Adipose tissue (tissue), 3 donors: ENCODE measurements around the gene NARS2. TPM values are rescaled to one million over a fixed set of nuclear protein-coding genes. Genes with fewer than 3 reads are reported as not detected.
"Not testable (repeated sequence)": the region's sequence is repeated elsewhere in the genome, so short reads cannot be mapped to it uniquely, and the experiment has no call there.

ENCODE experiments used
- H3K27ac ChIP-seq: one replicate; pipeline ENCODE4 v1.5.1; 2013; ENCODE audit warnings: low read depth, low read length
- WGBS, 3 donors: extraction: QIAGEN DNeasy Blood & Tissue Kit; methylation state at CpG; one replicate each; pipeline ENCODE4 v1.1.7; 2013; 5-methylcytosine and 5-hydroxymethylcytosine counted together
- polyA plus RNA-seq, 3 donors: library from polyadenylated mRNA; stranded (reverse); fragments of 200-250 nt; gene quantifications; one replicate each; pipeline ENCODE4 v1.2.3, GENCODE V29; 2013
- donor health status: healthy with polysubstance abuse.
- donor health status: Bipolar disorder and iron deficiency.
- donor health status: healthy.

The NARS2 gene
- polyA plus RNA-seq, 3 donors, result 7.2 to 10.2 (median 8.2) TPM

- 61 to 80% (median 67%) methylated on average over 4 of the region's 4 CpGs for WGBS, 3 donors
- no peak overlapping the region for H3K27ac ChIP-seq
Measured at GRCh38 chr11:78514922-78515502, 59.7 kb downstream of the NARS2 start.

GRCh38 chr11:78513085-78513484, 61.6 kb downstream of the NARS2 start:
- not testable (repeated sequence) for H3K27ac ChIP-seq
- whole genome bisulfite sequencing, 3 donors, result 97 to 98% (median 98%) methylated on average over 5 of the region's 5 CpGs

- 95 to 96% (median 96%) methylated on average over 4 of the region's 4 CpGs for WGBS, 3 donors
- H3K27ac ChIP-seq, result no peak overlapping the region
Measured at GRCh38 chr11:78510597-78510996, 64.1 kb downstream of the NARS2 start.

- WGBS, 3 donors, result 86 to 97% (median 89%) methylated on average over 1 of the region's 1 CpG
Measured at GRCh38 chr11:78510025-78510596, 64.6 kb downstream of the NARS2 start.

GRCh38 chr11:78504708-78505107, 70.0 kb downstream of the NARS2 start:
- 72 to 83% (median 79%) methylated on average over 4 of the region's 4 CpGs for WGBS, 3 donors
- H3K27ac ChIP-seq, result no peak overlapping the region

More at GRCh38 chr11:78510025-78510596, 64.6 kb downstream of the NARS2 start:
- H3K27ac ChIP-seq, result no peak overlapping the region

- H3K27ac ChIP-seq, result no peak overlapping the region
- WGBS, 3 donors, result 47 to 75% (median 72%) methylated on average over 2 of the region's 2 CpGs
Measured at GRCh38 chr11:78504181-78504580, 70.5 kb downstream of the NARS2 start.

GRCh38 chr11:78499971-78500370, 74.7 kb downstream of the NARS2 start:
- H3K27ac ChIP-seq, result no peak overlapping the region

GRCh38 chr11:78497293-78497692, 77.4 kb downstream of the NARS2 start:
- H3K27ac ChIP-seq, result no peak overlapping the region

- H3K27ac ChIP-seq, result no peak overlapping the region
- 91 to 97% (median 95%) methylated on average over 3 of the region's 3 CpGs for WGBS, 3 donors
Measured at GRCh38 chr11:78493413-78493975, 81.2 kb downstream of the NARS2 start.

GRCh38 chr11:78492973-78493372, 81.7 kb downstream of the NARS2 start:
- WGBS, 3 donors, result 57 to 95% (median 88%) methylated on average over 6 of the region's 6 CpGs
- H3K27ac ChIP-seq, result no peak overlapping the region

GRCh38 chr11:78489184-78489583, 85.5 kb downstream of the NARS2 start:
- no peak overlapping the region for H3K27ac ChIP-seq

- H3K27ac ChIP-seq, result no peak overlapping the region
- WGBS, 3 donors, result 94 to 96% (median 95%) methylated on average over 2 of the region's 2 CpGs
Measured at GRCh38 chr11:78478536-78478935, 96.1 kb downstream of the NARS2 start.

GRCh38 chr11:78476066-78476465, 98.6 kb downstream of the NARS2 start:
- WGBS, 3 donors, result 47 to 86% (median 80%) methylated on average over 1 of the region's 1 CpG
- no peak overlapping the region for H3K27ac ChIP-seq

- no peak overlapping the region for H3K27ac ChIP-seq
Measured at GRCh38 chr11:78474451-78474850, 100.2 kb downstream of the NARS2 start.

GRCh38 chr11:78472905-78473304, 101.8 kb downstream of the NARS2 start:
- WGBS, 3 donors, result 91 to 97% (median 97%) methylated on average over 4 of the region's 4 CpGs
- no peak overlapping the region for H3K27ac ChIP-seq

- 94 to 96% (median 95%) methylated on average over 3 of the region's 3 CpGs for WGBS, 3 donors
- no peak overlapping the region for H3K27ac ChIP-seq
Measured at GRCh38 chr11:78472382-78472781, 102.3 kb downstream of the NARS2 start.

GRCh38 chr11:78470861-78471442, 103.7 kb downstream of the NARS2 start:
- 36 to 91% (median 86%) methylated on average over 3 of the region's 3 CpGs for WGBS, 3 donors
- H3K27ac ChIP-seq, result no peak overlapping the region

GRCh38 chr11:78469896-78470295, 104.8 kb downstream of the NARS2 start:
- WGBS, 3 donors, result 78 to 96% (median 86%) methylated on average over 3 of the region's 3 CpGs

GRCh38 chr11:78467931-78468330, 106.7 kb downstream of the NARS2 start:
- WGBS, 3 donors, result 67 to 85% (median 81%) methylated on average over 4 of the region's 4 CpGs
- no peak overlapping the region for H3K27ac ChIP-seq

More at GRCh38 chr11:78469896-78470295, 104.8 kb downstream of the NARS2 start:
- no peak overlapping the region for H3K27ac ChIP-seq

- 92 to 100% (median 92%) methylated on average over 2 of the region's 2 CpGs for WGBS, 3 donors
- no peak overlapping the region for H3K27ac ChIP-seq
Measured at GRCh38 chr11:78467370-78467769, 107.3 kb downstream of the NARS2 start.
